MM.1S (cell line): ENCODE data around the gene IRX5.

Source experiments
- EZH2 ChIP-seq: fragments of 300-600 bp; sonication (generic); optimal IDR thresholded peaks from 2 replicates; pipeline ENCODE3; 2017; ENCODE audit warnings: low read depth, mild to moderate bottlenecking, antibody characterized with exemption, low read length, mixed read lengths
- EZH2phosphoT487 ChIP-seq: fragments of 300-600 bp; sonication (generic); IDR thresholded peaks from 2 replicates; pipeline ENCODE4 v1.6.1; 2018; ENCODE audit warnings: antibody characterized with exemption, low read length

DNA sequence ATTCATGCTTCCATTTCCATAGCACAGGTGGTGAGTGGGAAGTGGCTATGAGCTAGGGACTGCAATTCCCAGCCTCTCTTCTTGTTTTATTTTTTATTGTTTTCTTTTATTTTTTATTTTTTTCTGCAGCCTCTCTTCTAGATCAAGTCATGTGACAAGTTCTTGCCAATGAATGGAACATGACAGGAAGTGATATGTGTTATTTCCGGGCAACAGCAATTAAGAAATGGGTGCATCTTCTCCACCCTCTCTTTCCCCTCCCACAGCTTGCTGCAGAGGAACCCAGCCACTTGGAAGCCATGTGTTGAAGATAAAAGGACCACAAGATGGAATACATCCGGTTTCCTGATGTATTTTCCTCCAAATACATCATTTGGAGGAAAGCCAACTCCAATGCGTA lies 23.6 kb downstream of the IRX5 start:
- no peak for TF ChIP-seq EZH2
- TF ChIP-seq EZH2phosphoT487 = no peak
